Trophoblast cell (in vitro differentiated cells and primary cell): ENCODE measurements around the gene LRBA.

ENCODE experiments used
- DNase-seq, 2 donors: peaks; one replicate each; pipeline ENCODE4 v3.0.0-alpha.2; 2016
- H2AFZ ChIP-seq: 2 replicates; pipeline ENCODE4 v1.6.1; 2013; ENCODE audit warnings: low read length, moderate library complexity, mild to moderate bottlenecking; ENCODE audit not compliant: insufficient read depth, poor library complexity
- H2AK5ac ChIP-seq: 2 replicates; pipeline ENCODE4 v1.6.1; 2013; ENCODE audit warnings: mild to moderate bottlenecking, low read length
- H2BK120ac ChIP-seq: 2 replicates; pipeline ENCODE4 v1.6.1; 2013; ENCODE audit warnings: low read length, mild to moderate bottlenecking, moderate library complexity; ENCODE audit not compliant: insufficient read depth, poor library complexity
- H2BK12ac ChIP-seq: 2 replicates; pipeline ENCODE4 v1.6.1; 2013; ENCODE audit warnings: mild to moderate bottlenecking, low read length, moderate library complexity
- H2BK5ac ChIP-seq: 2 replicates; pipeline ENCODE4 v1.6.1; 2013; ENCODE audit warnings: low read length, low read depth, moderate library complexity, mild to moderate bottlenecking; ENCODE audit not compliant: poor library complexity
- H3K14ac ChIP-seq: 2 replicates; pipeline ENCODE4 v1.6.1; 2013; ENCODE audit warnings: mild to moderate bottlenecking, low read length
- H3K18ac ChIP-seq: 2 replicates; pipeline ENCODE4 v1.6.1; 2013; ENCODE audit warnings: mild to moderate bottlenecking, low read length
- H3K23ac ChIP-seq: 2 replicates; pipeline ENCODE4 v1.6.1; 2013; ENCODE audit warnings: low read length
- H3K27ac ChIP-seq: 2 replicates; pipeline ENCODE4 v1.5.1; 2013; ENCODE audit warnings: low read depth, mild to moderate bottlenecking, inconsistent platforms, low read length, moderate library complexity
- H3K27me3 ChIP-seq: 2 replicates; pipeline ENCODE4 v1.6.1; 2013; ENCODE audit warnings: inconsistent platforms, mild to moderate bottlenecking, low read length, moderate library complexity; ENCODE audit not compliant: insufficient read depth
- H3K36me3 ChIP-seq, 2 experiments: 1 replicate in 1 of 2; 2 replicates in 1 of 2; pipeline ENCODE4 v1.6.1; 2013; ENCODE audit warnings: low read length in 2 of 2, mild to moderate bottlenecking in 2 of 2, moderate library complexity in 1 of 2; ENCODE audit not compliant: insufficient read depth in 2 of 2, control insufficient read depth in 1 of 2
- H3K4ac ChIP-seq: 2 replicates; pipeline ENCODE4 v1.6.1; 2013; ENCODE audit warnings: low read depth, mild to moderate bottlenecking, low read length, moderate library complexity
- H3K4me1 ChIP-seq, 2 experiments: 1 replicate in 1 of 2; 2 replicates in 1 of 2; pipeline ENCODE4 v1.6.1; 2013; ENCODE audit warnings: low read length in 2 of 2, mild to moderate bottlenecking in 2 of 2, moderate library complexity in 1 of 2; ENCODE audit not compliant: insufficient read depth in 2 of 2, control insufficient read depth in 1 of 2
- H3K4me2 ChIP-seq: 2 replicates; pipeline ENCODE4 v1.6.1; 2013; ENCODE audit warnings: inconsistent platforms, mild to moderate bottlenecking, low read length, moderate library complexity
- H3K4me3 ChIP-seq: 2 replicates; pipeline ENCODE4 v1.5.1; 2013; ENCODE audit warnings: mild to moderate bottlenecking, low read depth, low read length, inconsistent platforms
- H3K79me1 ChIP-seq: one replicate; pipeline ENCODE4 v1.6.1; 2013; ENCODE audit warnings: low read length
- H3K79me2 ChIP-seq: 2 replicates; pipeline ENCODE4 v1.6.1; 2013; ENCODE audit warnings: low read length, mild to moderate bottlenecking; ENCODE audit not compliant: control insufficient read depth, insufficient read depth, poor library complexity
- H3K9ac ChIP-seq: 2 replicates; pipeline ENCODE4 v1.6.1; 2013; ENCODE audit warnings: mild to moderate bottlenecking, low read length
- H3K9me3 ChIP-seq: 2 replicates; pipeline ENCODE4 v1.6.1; 2013; ENCODE audit warnings: low read depth, mild to moderate bottlenecking, control low read depth, inconsistent platforms, low read length; ENCODE audit not compliant: insufficient read depth
- H4K12ac ChIP-seq: 2 replicates; pipeline ENCODE4 v1.6.1; 2013; ENCODE audit warnings: low read depth, mild to moderate bottlenecking, low read length, moderate library complexity
- H4K8ac ChIP-seq: 2 replicates; pipeline ENCODE4 v1.6.1; 2013; ENCODE audit warnings: low read depth, mild to moderate bottlenecking, low read length, moderate library complexity
- H4K91ac ChIP-seq: one replicate; pipeline ENCODE4 v1.6.1; 2013; ENCODE audit warnings: low read depth, mild to moderate bottlenecking, low read length, moderate library complexity
- WGBS: extraction: QIAGEN DNeasy Blood & Tissue Kit; methylation state at CpG from one replicate; pipeline ENCODE4 v1.1.7; 2013; ENCODE audit warnings: missing lambda C conversion rate; ENCODE audit not compliant: insufficient read length, insufficient coverage; ENCODE audit errors: extremely low coverage; 5-methylcytosine and 5-hydroxymethylcytosine counted together

The LRBA gene

DNA sequence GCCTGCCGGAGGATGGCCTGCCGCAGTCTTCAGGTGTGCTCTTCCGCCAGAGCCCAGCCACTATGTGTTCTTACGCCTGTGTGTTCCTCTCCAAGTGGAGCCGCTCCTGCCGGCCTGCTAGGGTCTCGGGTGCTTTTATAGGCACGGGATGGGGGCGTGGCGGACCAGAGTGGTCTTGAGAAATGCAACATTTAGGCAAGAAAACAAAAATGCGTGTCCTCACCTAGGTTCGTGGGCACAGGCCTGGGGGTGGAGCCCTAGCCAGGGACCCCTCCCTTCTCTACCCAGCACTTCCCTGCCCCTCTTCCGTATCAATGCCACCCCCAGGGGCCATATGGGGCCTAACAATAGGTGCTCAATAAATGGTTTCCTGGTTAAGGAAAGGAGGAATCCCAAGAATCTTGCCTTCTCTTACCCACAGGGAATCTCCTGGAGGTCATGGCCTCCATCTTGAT is 34.4 kb upstream of the LRBA start:
- whole genome bisulfite sequencing: no CpG with 5 or more reads among the region's 13 CpGs
- no peaks in the 10 kb centered on the region for H3K36me3 ChIP-seq
- H3K4ac ChIP-seq: no peak overlapping the region
- H2AK5ac ChIP-seq: no peak overlapping the region
- no peak overlapping the region for H3K9ac ChIP-seq
- H3K23ac ChIP-seq: no peak overlapping the region
- no peak overlapping the region for H3K27ac ChIP-seq
- no peak overlapping the region for H3K14ac ChIP-seq
- H3K27me3 ChIP-seq: no peaks in the 10 kb centered on the region
- H3K4me2 ChIP-seq: no peak overlapping the region
- no peak overlapping the region for H4K12ac ChIP-seq
- no peak overlapping the region for H2BK12ac ChIP-seq
- H3K79me1 ChIP-seq: no peaks in the 10 kb centered on the region
- no peaks in the 10 kb centered on the region for H3K79me2 ChIP-seq
- H2BK120ac ChIP-seq: no peak overlapping the region
- DNase-seq: no peak
- H2BK5ac ChIP-seq: no peak overlapping the region
- H2AFZ ChIP-seq: peak overlapping the region; percentile 39
- no peak overlapping the region for H3K18ac ChIP-seq
- no peaks in the 10 kb centered on the region for H3K9me3 ChIP-seq
- H3K4me1 ChIP-seq: peaks cover 2 to 3% of the 10 kb centered on the region in 2 experiments
- no peak overlapping the region for H4K8ac ChIP-seq
- H3K4me3 ChIP-seq: no peak overlapping the region
- no peak overlapping the region for H4K91ac ChIP-seq

DNA sequence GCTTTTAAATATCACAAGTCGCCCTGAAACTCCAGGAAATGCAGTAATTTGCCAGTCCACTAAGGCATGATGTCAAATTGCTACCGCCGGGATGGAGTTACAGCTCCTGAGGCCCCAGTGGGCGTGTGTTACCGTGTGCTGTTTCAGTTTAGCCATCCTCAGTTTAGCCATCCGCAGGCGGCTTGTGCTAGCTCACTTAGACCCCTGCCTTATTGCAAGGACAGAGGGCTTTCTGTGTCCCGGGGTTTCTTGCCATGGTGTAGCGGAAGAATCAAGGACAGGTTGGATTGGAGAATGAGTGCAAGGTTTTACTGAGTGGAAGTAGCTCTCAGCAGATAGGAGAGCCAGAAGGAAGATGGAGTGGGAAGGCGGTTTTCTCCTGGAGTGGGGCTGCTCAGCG is 33.8 kb upstream of the LRBA start:
- Histone ChIP-seq H3K4me1 (peaks cover 2 to 3% of the 10 kb centered on the region in 2 experiments), H2BK5ac (no peak overlapping the region), H3K27ac (no peak overlapping the region), H2AK5ac (no peak overlapping the region), H3K14ac (no peak overlapping the region), H3K79me1 (no peaks in the 10 kb centered on the region), H3K36me3 (no peaks in the 10 kb centered on the region), H3K79me2 (no peaks in the 10 kb centered on the region), H3K23ac (no peak overlapping the region), H3K4me3 (no peak overlapping the region), H3K27me3 (no peaks in the 10 kb centered on the region), H4K8ac (no peak overlapping the region), H3K9ac (no peak overlapping the region), H2BK12ac (no peak overlapping the region), H4K91ac (no peak overlapping the region), H4K12ac (no peak overlapping the region), H3K4ac (no peak overlapping the region), H3K18ac (no peak overlapping the region), H3K4me2 (no peak overlapping the region), H2BK120ac (no peak overlapping the region), H3K9me3 (no peaks in the 10 kb centered on the region), H2AFZ (no peak overlapping the region)
- DNase-seq: no peak
- no CpG with 5 or more reads among the region's 11 CpGs for WGBS

DNA sequence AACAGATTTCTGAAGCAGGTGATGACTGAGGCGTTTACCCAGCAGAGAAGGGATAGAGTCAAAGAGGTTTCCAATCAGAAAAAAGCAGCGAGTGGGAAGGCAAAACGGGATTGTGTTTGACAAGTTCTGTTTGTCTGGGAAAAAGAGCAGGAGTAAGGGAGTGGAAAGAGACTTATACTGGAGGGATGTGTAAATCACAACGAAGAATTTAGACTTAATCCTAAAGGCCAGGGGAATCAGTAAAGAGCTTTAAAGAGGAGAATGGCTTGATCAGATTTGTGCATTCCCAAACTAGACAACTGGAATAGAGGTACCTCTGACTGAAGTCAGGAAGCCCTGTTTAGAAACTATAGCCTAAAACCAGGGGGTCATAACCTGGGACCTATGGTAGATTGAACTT is 31.5 kb upstream of the LRBA start:
- Histone ChIP-seq H3K79me1 (peaks cover 1% of the 10 kb centered on the region), H3K23ac (no peak overlapping the region), H2BK120ac (no peak overlapping the region), H2BK12ac (no peak overlapping the region), H3K14ac (no peak overlapping the region), H3K4me2 (no peak overlapping the region), H4K91ac (no peak overlapping the region), H4K8ac (no peak overlapping the region), H3K27ac (no peak overlapping the region), H3K9ac (no peak overlapping the region), H2BK5ac (no peak overlapping the region), H3K36me3 (no peaks in the 10 kb centered on the region), H3K18ac (no peak overlapping the region), H2AFZ (no peak overlapping the region), H3K4ac (no peak overlapping the region), H3K9me3 (no peaks in the 10 kb centered on the region), H3K4me1 (peaks cover 2 to 3% of the 10 kb centered on the region in 2 experiments), H2AK5ac (no peak overlapping the region), H4K12ac (no peak overlapping the region), H3K79me2 (no peaks in the 10 kb centered on the region), H3K27me3 (no peaks in the 10 kb centered on the region), H3K4me3 (no peak overlapping the region)
- DNase-seq: no peak
- no CpG with 5 or more reads among the region's 4 CpGs for WGBS

- H3K4me1 ChIP-seq: peaks cover 2 to 3% of the 10 kb centered on the region in 2 experiments
- no peak overlapping the region for H2BK120ac ChIP-seq
- H3K4me2 ChIP-seq: no peak overlapping the region
- H2BK12ac ChIP-seq: no peak overlapping the region
- no peak overlapping the region for H3K23ac ChIP-seq
- H4K12ac ChIP-seq: no peak overlapping the region
- H3K14ac ChIP-seq: no peak overlapping the region
- no peaks in the 10 kb centered on the region for H3K9me3 ChIP-seq
- H3K36me3 ChIP-seq: no peaks in the 10 kb centered on the region
- no peak overlapping the region for H2BK5ac ChIP-seq
- H2AK5ac ChIP-seq: no peak overlapping the region
- DNase-seq: no peak
- H3K4ac ChIP-seq: no peak overlapping the region
- H3K18ac ChIP-seq: no peak overlapping the region
- no peak overlapping the region for H3K4me3 ChIP-seq
- no peak overlapping the region for H4K8ac ChIP-seq
- peaks cover 1% of the 10 kb centered on the region for H3K79me1 ChIP-seq
- H4K91ac ChIP-seq: no peak overlapping the region
- WGBS: no CpG with 5 or more reads among the region's 3 CpGs
- H3K9ac ChIP-seq: no peak overlapping the region
- H2AFZ ChIP-seq: no peak overlapping the region
- no peaks in the 10 kb centered on the region for H3K79me2 ChIP-seq
- H3K27ac ChIP-seq: no peak overlapping the region
- H3K27me3 ChIP-seq: no peaks in the 10 kb centered on the region
These were observed 30.8 kb upstream of the LRBA start for GRCh38 chr4:151045907-151046306.
